Measurements from ENCODE around the gene SLC10A3.
"Not testable (repeated sequence)": the region's sequence is repeated elsewhere in the genome, so short reads cannot be mapped to it uniquely, and the experiment has no call there.

The SLC10A3 gene

GRCh38 chrX:154507673-154508383, 17.4 kb upstream of the SLC10A3 start:
- DNase-seq = no peak
- Histone ChIP-seq H3K27ac (no peak overlapping the region), H3K27me3 (ENCODE audit: insufficient read depth, low read depth, severe bottlenecking) (peaks cover 12% of the 10 kb centered on the region), H3K4me3 (ENCODE audit: low read depth, low read length) (no peak overlapping the region), H3K9me3 (ENCODE audit: severe bottlenecking) (peaks cover 7% of the 10 kb centered on the region), H3K36me3 (peaks cover 17% of the 10 kb centered on the region)
- TF ChIP-seq CTCF (IDR thresholded peaks at IDR 0.05; ENCODE audit: low read depth, low read length) = no peak

GRCh38 chrX:154506483-154507332, 16.3 kb upstream of the SLC10A3 start:
- H3K4me3 ChIP-seq (ENCODE audit: low read depth, low read length) = no peak overlapping the region
- no peak overlapping the region for H3K27ac ChIP-seq
- peaks cover 17% of the 10 kb centered on the region for H3K36me3 ChIP-seq
- TF ChIP-seq CTCF (IDR thresholded peaks at IDR 0.05; ENCODE audit: low read depth, low read length) = no peak
- peaks cover 9% of the 10 kb centered on the region for H3K27me3 ChIP-seq (ENCODE audit: insufficient read depth, low read depth, severe bottlenecking)
- no peak for DNase-seq
- H3K9me3 ChIP-seq (ENCODE audit: severe bottlenecking) = peaks cover 7% of the 10 kb centered on the region

GRCh38 chrX:154505734-154506133, 15.3 kb upstream of the SLC10A3 start:
- Histone ChIP-seq H3K36me3 (peaks cover 17% of the 10 kb centered on the region), H3K27ac (no peak overlapping the region), H3K4me3 (ENCODE audit: low read depth, low read length) (no peak overlapping the region), H3K27me3 (ENCODE audit: insufficient read depth, low read depth, severe bottlenecking) (peaks cover 7% of the 10 kb centered on the region), H3K9me3 (ENCODE audit: severe bottlenecking) (peaks cover 7% of the 10 kb centered on the region)
- no peak for DNase-seq
- TF ChIP-seq CTCF (IDR thresholded peaks at IDR 0.05; ENCODE audit: low read depth, low read length) = no peak

GRCh38 chrX:154502989-154503388, 12.6 kb upstream of the SLC10A3 start:
- no peak overlapping the region for H3K27ac ChIP-seq
- no peak overlapping the region for H3K4me3 ChIP-seq (ENCODE audit: low read depth, low read length)
- no peak for DNase-seq
- TF ChIP-seq CTCF (IDR thresholded peaks at IDR 0.05; ENCODE audit: low read depth, low read length) = no peak
- peaks cover 11% of the 10 kb centered on the region; the same call in 1 of the 2 replicates for H3K36me3 ChIP-seq
- H3K27me3 ChIP-seq (ENCODE audit: insufficient read depth, low read depth, severe bottlenecking) = peaks cover 6% of the 10 kb centered on the region
- no peaks in the 10 kb centered on the region for H3K9me3 ChIP-seq (ENCODE audit: severe bottlenecking)

- peaks cover 8% of the 10 kb centered on the region; the same call in 1 of the 2 replicates for H3K36me3 ChIP-seq
- no peak for TF ChIP-seq CTCF (IDR thresholded peaks at IDR 0.05; ENCODE audit: low read depth, low read length)
- H3K4me3 ChIP-seq (ENCODE audit: low read depth, low read length) = no peak overlapping the region
- DNase-seq = no peak
- H3K27me3 ChIP-seq (ENCODE audit: insufficient read depth, low read depth, severe bottlenecking) = peaks cover 6% of the 10 kb centered on the region
- no peak overlapping the region for H3K27ac ChIP-seq
- no peaks in the 10 kb centered on the region for H3K9me3 ChIP-seq (ENCODE audit: severe bottlenecking)
Observed at GRCh38 chrX:154502098-154502497, 11.7 kb upstream of the SLC10A3 start.

- not testable (repeated sequence) for H3K9me3 ChIP-seq (ENCODE audit: severe bottlenecking); H3K4me3 ChIP-seq (ENCODE audit: low read depth, low read length); H3K27ac ChIP-seq; H3K36me3 ChIP-seq; H3K27me3 ChIP-seq (ENCODE audit: insufficient read depth, low read depth, severe bottlenecking); DNase-seq
Observed at GRCh38 chrX:154501423-154501822, 11.0 kb upstream of the SLC10A3 start.

GRCh38 chrX:154496591-154497137, 6.2 kb upstream of the SLC10A3 start:
- H3K9me3 ChIP-seq (ENCODE audit: severe bottlenecking); H3K4me3 ChIP-seq (ENCODE audit: low read depth, low read length); DNase-seq; H3K36me3 ChIP-seq; H3K27me3 ChIP-seq (ENCODE audit: insufficient read depth, low read depth, severe bottlenecking); H3K27ac ChIP-seq: not testable (repeated sequence)

Measured in WERI-Rb-1 (cell line).